ENCODE results near the gene SH3PXD2A.

DNA sequence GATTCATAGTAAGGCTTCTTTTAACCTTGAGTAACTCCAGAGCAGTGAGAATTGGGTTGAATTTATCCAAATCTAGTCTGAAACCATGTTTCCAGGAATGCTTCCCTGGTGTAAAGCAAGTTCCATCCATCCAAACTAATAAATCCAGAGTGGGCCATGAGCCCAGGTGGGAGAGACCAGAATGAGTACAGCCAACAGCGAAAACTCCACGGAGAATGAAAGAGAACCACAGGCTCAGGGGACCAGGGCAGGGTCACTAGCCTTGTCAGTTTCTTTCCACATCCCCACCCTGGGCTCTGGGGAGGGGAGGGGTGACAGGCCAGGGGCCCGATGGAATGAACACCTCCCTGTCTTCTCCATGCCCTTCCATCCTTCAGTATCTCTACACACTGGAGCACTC is 181.8 kb downstream of the SH3PXD2A start:
- TF ChIP-seq, protein P1, sequence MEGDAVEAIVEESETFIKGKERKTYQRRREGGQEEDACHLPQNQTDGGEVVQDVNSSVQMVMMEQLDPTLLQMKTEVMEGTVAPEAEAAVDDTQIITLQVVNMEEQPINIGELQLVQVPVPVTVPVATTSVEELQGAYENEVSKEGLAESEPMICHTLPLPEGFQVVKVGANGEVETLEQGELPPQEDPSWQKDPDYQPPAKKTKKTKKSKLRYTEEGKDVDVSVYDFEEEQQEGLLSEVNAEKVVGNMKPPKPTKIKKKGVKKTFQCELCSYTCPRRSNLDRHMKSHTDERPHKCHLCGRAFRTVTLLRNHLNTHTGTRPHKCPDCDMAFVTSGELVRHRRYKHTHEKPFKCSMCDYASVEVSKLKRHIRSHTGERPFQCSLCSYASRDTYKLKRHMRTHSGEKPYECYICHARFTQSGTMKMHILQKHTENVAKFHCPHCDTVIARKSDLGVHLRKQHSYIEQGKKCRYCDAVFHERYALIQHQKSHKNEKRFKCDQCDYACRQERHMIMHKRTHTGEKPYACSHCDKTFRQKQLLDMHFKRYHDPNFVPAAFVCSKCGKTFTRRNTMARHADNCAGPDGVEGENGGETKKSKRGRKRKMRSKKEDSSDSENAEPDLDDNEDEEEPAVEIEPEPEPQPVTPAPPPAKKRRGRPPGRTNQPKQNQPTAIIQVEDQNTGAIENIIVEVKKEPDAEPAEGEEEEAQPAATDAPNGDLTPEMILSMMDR (IDR thresholded peaks at IDR 0.05; ENCODE audit: insufficient read depth, low read depth, low read length), result no peak
- no peak for TF ChIP-seq EZH2 (IDR thresholded peaks at IDR 0.05; ENCODE audit: insufficient read depth, low read length)
